Measurements from ENCODE around the gene MTM1. TPM values are rescaled to one million over a fixed set of nuclear protein-coding genes. Genes with fewer than 3 reads are reported as not detected.

Gene MTM1
- total and polyA plus RNA-seq, 2 donors (not counting 1 experiment from before 2014, with no cell fraction given), result 8.7 to 29.8 TPM

GRCh38 chrX:150655788-150656187, 87.4 kb downstream of the MTM1 start:
- Histone ChIP-seq H3K4me3 (ENCODE audit: control extremely low read depth in 1 of 5, extremely low read depth in 1 of 5, insufficient read depth in 1 of 5, low read depth in 2 of 5, low read length in 4 of 5) (no peak overlapping the region), H3K9ac (ENCODE audit: low read length) (no peak overlapping the region), H2AFZ (ENCODE audit: insufficient read depth, low read depth, low read length, poor library complexity, severe bottlenecking) (no peak overlapping the region), H3K36me3 (replicated peaks in 1 of 2; ENCODE audit: control extremely low read depth in 1 of 2, control insufficient read depth in 1 of 2, extremely low read depth in 1 of 2, insufficient read depth in 2 of 2, low read length in 1 of 2) (peaks cover 0 to 28% of the 10 kb centered on the region in 2 experiments), H4K20me1 (ENCODE audit: control insufficient read depth, insufficient read depth, low read length, poor library complexity, severe bottlenecking) (no peaks in the 10 kb centered on the region), H3K9me3 (ENCODE audit: control extremely low read depth in 1 of 3, control insufficient read depth in 2 of 3, insufficient read depth in 1 of 3, low read length in 2 of 3) (no peaks in the 10 kb centered on the region), H3K79me2 (ENCODE audit: control insufficient read depth, insufficient read depth, low read length) (no peaks in the 10 kb centered on the region), H3K27ac (ENCODE audit: low read length in 2 of 2) (no peak overlapping the region), H3K27me3 (replicated peaks in 1 of 4; ENCODE audit: control extremely low read depth in 1 of 4, control insufficient read depth in 3 of 4, insufficient read depth in 4 of 4, low read length in 3 of 4) (no peaks in the 10 kb centered on the region), H3K4me2 (replicated peaks; ENCODE audit: low read depth, low read length, poor library complexity, severe bottlenecking) (no peak overlapping the region), H3K4me1 (ENCODE audit: control insufficient read depth in 2 of 2, insufficient read depth in 2 of 2, low read length in 2 of 2) (no peaks in the 10 kb centered on the region)
- ATAC-seq (ENCODE audit: low read depth), result no peak
- TF ChIP-seq CTCF (IDR thresholded peaks at IDR 0.05) (no peak), EZH2 (IDR thresholded peaks at IDR 0.05; ENCODE audit: borderline replicate concordance, insufficient read depth, low read depth, low read length, poor library complexity, severe bottlenecking) (no peak)
- H3K9me3 Mint-ChIP-seq (ENCODE audit: insufficient read depth), result no peaks in the 10 kb centered on the region
- DNase-seq, result no peak
- WGBS (ENCODE audit: insufficient coverage), result 100% methylated on average over 2 of the region's 2 CpGs
- intact Hi-C loops (cut with micrococcal nuclease), result no loop called here
- H3K4me1 Mint-ChIP-seq, result no peaks in the 10 kb centered on the region
- no peak overlapping the region for H3K4me3 Mint-ChIP-seq
- no peaks in the 10 kb centered on the region for H3K27me3 Mint-ChIP-seq
- POLR2A ChIA-PET, result no interaction called here
- no peak overlapping the region for H3K27ac Mint-ChIP-seq
- CTCF ChIA-PET, result no interaction called here

- H3K4me2 ChIP-seq (replicated peaks; ENCODE audit: low read depth, low read length, poor library complexity, severe bottlenecking), result no peak overlapping the region
- no peaks in the 10 kb centered on the region for H4K20me1 ChIP-seq (ENCODE audit: control insufficient read depth, insufficient read depth, low read length, poor library complexity, severe bottlenecking)
- 92% methylated on average over 2 of the region's 2 CpGs for WGBS (ENCODE audit: insufficient coverage)
- no peak overlapping the region for H2AFZ ChIP-seq (ENCODE audit: insufficient read depth, low read depth, low read length, poor library complexity, severe bottlenecking)
- H3K4me1 Mint-ChIP-seq, result no peaks in the 10 kb centered on the region
- no peak for DNase-seq
- no peaks in the 10 kb centered on the region for H3K27me3 ChIP-seq (replicated peaks in 1 of 4; ENCODE audit: control extremely low read depth in 1 of 4, control insufficient read depth in 3 of 4, insufficient read depth in 4 of 4, low read length in 3 of 4)
- ChIA-PET CTCF (no interaction called here), POLR2A (no interaction called here)
- no peak overlapping the region for H3K27ac ChIP-seq (ENCODE audit: low read length in 2 of 2)
- no peaks in the 10 kb centered on the region for H3K9me3 Mint-ChIP-seq (ENCODE audit: insufficient read depth)
- no peak overlapping the region for H3K4me3 Mint-ChIP-seq
- H3K36me3 ChIP-seq (replicated peaks in 1 of 2; ENCODE audit: control extremely low read depth in 1 of 2, control insufficient read depth in 1 of 2, extremely low read depth in 1 of 2, insufficient read depth in 2 of 2, low read length in 1 of 2), result peaks cover 0 to 37% of the 10 kb centered on the region in 2 experiments
- no peaks in the 10 kb centered on the region for H3K27me3 Mint-ChIP-seq
- ATAC-seq (ENCODE audit: low read depth), result no peak
- H3K79me2 ChIP-seq (ENCODE audit: control insufficient read depth, insufficient read depth, low read length), result no peaks in the 10 kb centered on the region
- H3K9ac ChIP-seq (ENCODE audit: low read length), result no peak overlapping the region
- intact Hi-C loops (cut with micrococcal nuclease), result no loop called here
- H3K4me3 ChIP-seq (ENCODE audit: control extremely low read depth in 1 of 5, extremely low read depth in 1 of 5, insufficient read depth in 1 of 5, low read depth in 2 of 5, low read length in 4 of 5), result no peak overlapping the region
- H3K4me1 ChIP-seq (ENCODE audit: control insufficient read depth in 2 of 2, insufficient read depth in 2 of 2, low read length in 2 of 2), result no peaks in the 10 kb centered on the region
- TF ChIP-seq EZH2 (IDR thresholded peaks at IDR 0.05; ENCODE audit: borderline replicate concordance, insufficient read depth, low read depth, low read length, poor library complexity, severe bottlenecking), result no peak
- no peak for TF ChIP-seq CTCF (IDR thresholded peaks at IDR 0.05)
- H3K9me3 ChIP-seq (ENCODE audit: control extremely low read depth in 1 of 3, control insufficient read depth in 2 of 3, insufficient read depth in 1 of 3, low read length in 2 of 3), result no peaks in the 10 kb centered on the region
- no peak overlapping the region for H3K27ac Mint-ChIP-seq
Observed at GRCh38 chrX:150663073-150663472, 94.7 kb downstream of the MTM1 start.

Measured in B cell (primary cell).